GM19023 (cell line): ENCODE results near the gene ZBTB37.
"Not testable (repeated sequence)": the region's sequence is repeated elsewhere in the genome, so short reads cannot be mapped to it uniquely, and the experiment has no call there.

Source experiments
- ATAC-seq: cut with Tn5 transposase; IDR thresholded peaks from one replicate; pipeline ENCODE4 v1.9.1; 2021; ENCODE audit warnings: mild to moderate bottlenecking, moderate library complexity; ENCODE audit not compliant: unreplicated experiment

ZBTB37 gene

DNA sequence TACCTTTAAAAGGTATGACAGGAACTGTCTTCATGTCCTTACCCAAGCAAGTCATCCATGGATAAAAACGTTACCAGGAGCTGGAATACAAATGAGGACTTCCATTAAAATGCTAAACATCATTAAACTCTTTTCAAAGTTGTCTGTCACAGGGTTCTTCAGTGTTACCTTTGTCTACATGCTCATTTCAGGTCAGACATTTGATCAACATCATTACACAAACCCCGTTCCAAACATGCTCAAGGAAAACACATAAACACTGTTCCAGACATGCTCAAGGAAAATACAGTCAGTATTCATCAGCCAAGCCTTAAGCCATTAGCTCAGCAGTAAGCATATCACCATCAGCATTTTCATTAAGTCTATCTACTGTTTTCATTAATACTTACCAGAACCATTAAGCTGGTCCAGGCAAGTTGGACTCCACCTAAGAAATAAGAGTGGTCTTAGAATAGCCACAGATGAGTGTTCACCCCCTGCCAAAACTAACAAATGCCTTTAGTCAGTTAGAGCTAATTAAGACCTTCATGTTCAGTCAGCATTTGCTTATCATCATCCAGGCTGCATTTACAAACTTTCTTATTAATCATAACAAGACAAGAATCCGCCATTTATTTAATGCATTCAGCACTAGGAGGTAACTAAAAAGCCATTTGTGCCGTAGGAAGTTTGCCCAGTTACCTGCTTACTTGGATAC is 2.6 kb upstream of the ZBTB37 start:
- ATAC-seq: no peak

DNA sequence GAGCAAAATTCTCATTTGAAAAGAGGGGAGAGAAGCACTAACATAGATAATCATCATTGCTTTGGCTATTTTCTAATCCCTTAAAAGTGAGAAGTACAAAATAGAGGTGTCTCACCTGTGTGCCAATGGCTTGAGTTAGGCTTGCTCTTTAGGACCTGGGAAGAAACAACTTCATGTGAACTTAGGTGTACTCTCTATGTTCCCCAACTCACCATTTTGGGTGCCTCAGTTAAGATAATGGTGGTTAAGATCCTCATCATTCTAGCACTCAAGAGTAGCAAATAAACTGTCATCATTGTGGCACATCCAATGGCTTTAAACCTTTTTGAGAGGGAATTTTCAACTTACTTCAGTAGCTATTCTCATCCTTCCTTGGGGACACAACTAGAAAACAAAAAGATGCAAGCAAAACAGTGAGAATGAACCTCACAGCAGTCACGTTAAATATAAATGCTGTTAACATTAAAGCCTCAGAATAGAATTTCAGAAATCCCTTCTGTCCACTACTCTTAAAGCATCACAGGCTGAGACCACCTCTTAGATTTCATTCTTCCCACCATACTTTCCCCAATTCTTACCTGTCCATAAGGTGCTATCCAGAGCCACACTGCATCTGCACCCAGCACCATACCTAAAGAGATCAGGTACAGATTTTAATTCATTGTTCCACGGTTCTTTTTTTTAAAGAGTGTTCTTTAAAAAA is 1.6 kb upstream of the ZBTB37 start:
- no peak for ATAC-seq

DNA sequence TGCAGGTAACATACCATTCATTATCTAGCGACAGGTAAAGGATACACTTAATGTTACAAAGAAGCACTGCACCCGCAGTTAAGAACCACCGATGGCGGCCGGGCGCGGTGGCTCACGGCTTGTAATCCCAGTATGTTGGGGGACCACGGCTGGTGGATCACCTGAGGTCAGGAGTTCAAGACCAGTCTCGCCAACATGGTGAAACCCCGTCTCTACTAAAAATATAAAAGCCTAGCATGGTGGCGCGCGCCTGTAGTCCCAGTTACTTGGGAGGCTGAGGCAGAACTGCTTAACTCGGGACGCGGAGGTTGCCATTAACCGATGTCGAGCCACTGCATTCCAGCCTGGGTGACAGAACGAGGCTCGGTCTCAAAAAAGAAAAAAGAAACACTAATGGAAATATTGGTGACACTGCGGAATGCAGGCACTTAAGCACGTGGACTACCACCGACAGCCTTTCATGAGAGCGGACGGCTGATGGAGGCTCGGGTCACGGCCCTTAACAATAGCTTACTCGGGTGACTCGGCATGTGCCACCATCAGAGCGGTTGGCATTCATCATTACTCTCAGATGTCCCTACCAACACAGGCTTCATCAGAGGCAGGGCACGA is 933 bp upstream of the ZBTB37 start:
- ATAC-seq: no peak

GRCh38 chr1:173867753-173868265 is 371 bp upstream of the ZBTB37 start, which contains the start of gene GAS5:
Gene GAS5, minus strand, starts transcription at chr1:173867989.
- ATAC-seq: peak; percentile 67

DNA sequence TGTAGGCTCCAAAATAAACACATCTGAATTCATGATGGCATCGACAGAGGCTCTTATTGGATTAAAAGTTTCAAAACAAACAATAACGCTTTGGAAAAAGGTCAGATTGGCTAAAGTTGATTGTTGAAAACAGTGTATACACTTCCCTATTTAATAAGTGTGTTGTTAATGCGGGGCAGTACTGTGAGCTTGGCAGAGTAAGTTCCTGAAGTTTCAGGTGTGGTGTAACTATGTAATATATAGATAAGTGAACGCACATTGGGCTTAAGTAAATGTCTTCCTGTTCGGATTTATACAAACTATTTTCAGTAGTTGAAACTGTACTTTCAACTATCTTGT is 810 bp downstream of the ZBTB37 start:
- ATAC-seq: no peak

DNA sequence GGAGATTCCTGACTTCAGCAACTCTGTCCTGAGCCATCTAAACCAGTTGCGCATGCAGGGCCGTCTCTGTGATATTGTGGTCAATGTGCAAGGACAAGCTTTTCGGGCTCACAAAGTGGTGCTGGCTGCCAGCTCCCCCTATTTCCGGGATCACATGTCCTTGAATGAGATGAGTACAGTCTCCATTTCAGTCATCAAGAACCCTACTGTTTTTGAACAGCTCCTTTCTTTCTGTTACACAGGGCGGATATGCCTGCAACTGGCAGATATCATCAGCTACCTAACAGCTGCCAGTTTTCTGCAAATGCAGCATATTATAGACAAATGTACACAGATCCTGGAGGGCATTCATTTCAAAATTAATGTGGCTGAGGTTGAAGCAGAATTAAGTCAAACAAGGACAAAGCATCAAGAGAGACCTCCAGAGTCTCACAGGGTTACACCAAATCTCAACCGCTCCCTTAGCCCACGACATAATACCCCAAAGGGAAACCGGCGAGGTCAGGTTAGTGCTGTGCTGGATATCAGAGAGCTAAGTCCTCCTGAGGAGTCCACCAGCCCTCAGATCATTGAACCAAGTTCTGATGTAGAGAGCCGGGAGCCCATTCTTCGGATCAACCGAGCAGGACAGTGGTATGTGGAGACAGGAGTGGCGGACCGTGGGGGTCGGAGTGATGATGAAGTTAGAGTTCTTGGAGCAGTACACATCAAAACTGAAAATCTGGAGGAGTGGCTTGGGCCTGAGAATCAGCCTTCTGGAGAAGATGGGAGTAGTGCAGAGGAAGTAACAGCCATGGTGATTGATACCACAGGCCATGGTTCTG is 2.3 kb downstream of the ZBTB37 start:
- no peak for ATAC-seq

DNA sequence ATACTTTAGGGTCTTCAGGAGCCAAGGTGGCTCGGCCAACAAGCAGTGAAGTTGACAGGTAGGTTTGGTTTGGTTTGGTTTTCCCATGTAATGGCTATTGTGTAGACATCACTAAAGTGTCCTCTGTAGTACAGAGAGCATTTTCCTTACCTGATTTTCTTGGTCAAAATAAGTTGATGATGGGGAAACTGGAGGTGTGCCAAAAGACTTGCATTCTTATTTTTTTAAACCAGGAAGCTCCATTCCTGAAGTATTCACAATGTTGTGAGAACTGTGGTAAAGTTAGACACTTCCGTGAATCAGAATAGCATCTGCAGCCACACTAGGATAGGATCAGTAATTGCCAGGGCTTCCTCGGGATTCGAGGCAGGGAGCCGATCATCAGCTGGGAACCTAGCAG is 2.9 kb downstream of the ZBTB37 start:
- ATAC-seq: no peak

DNA sequence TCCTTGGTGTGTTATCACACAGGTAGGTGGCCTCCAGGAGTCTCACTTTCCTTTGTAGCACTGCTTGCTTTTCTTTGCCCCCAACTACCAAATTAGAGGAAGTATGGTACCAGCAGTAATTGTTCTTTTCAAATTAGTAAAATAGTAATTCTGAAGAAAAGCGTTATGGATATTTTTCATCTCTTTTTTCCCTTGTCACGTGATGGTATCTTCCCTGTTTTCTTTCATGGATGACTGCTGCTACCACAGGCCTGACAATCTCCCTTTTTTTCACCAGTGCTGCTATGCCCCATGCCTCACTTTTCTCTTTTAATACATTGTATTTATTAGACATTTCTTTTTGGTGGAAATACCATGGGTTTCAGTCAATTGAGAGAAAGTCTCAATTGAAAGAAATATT is 3.3 kb downstream of the ZBTB37 start:
- ATAC-seq: no peak

DNA sequence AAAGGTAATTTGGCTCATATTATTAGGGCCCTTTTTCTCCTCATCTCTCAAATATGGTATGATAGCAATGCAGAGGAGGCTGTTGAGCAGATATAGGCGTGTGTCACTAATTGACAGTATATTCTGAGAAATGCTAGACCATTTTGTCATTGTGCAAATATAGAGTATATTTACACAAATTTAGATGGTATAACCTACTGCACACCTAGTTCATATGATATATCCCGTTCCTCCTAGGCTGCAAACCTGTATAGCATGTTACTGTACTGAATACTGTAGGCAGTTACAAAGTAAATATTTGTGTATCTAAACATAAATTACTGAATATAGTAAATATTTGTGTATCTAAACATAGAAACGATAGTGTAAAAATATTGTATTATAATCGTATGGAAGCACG is 8.6 kb downstream of the ZBTB37 start:
- no peak for ATAC-seq

DNA sequence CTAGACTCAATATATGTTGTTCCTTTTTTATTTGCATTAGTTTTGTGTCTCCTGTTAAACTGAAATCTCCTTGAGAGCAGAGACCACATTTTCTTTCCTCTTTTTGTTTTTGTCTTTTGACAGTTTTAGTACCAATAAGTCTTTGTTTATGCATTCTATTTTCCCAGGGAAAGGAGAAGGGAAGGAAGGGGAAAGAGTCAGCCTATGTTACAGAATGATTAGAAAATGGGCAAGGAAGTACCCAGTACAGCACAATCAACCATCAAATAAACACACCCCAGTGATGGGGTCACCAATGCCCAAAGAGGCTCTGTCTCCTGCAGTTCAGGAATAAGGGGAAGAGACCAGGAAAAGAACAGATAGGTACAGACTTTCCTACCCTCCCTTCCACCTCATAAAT is 10.1 kb downstream of the ZBTB37 start:
- no peak for ATAC-seq

DNA sequence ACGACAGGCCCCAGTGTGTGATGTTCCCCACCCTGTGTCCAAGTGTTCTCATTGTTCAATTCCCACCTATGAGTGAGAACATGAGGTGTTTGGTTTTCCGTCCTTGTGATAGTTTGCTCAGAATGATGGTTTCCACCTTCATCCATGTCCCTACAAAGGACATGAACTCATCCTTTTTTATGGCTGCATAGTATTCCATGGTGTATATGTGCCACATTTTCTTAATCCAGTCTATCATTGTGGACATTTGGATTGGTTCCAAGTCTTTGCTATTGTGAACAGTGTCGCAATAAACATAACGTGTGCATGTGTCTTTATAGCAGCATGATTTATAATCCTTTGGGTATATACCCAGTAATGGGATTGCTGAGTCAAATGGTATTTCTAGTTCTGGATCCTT is 12.9 kb downstream of the ZBTB37 start:
- ATAC-seq: not testable (repeated sequence)

- ATAC-seq: no peak
Measured at GRCh38 chr1:173884701-173885100, 16.5 kb downstream of the ZBTB37 start.

- no peak for ATAC-seq
Measured at GRCh38 chr1:173886746-173887611, 18.8 kb downstream of the ZBTB37 start.

DNA sequence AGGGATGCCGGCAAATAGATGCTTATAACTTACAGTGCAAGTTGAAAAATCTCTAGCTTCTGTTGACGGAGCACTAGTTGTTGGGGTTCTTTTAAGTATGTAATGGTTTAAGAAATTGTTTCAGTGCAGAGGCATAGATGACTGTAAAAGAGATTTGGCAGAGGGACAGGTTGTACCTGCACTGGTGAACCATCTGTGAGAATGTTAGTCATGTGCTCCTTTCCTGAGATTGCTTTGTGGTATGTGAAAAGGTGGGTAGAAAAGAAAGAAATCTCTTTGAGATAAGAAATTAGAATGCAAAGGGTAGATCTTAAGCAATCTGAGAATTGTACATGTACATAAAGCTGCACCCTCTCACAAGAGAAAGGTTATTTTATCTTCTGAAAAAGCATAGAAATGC is 19.4 kb downstream of the ZBTB37 start:
- no peak for ATAC-seq

DNA sequence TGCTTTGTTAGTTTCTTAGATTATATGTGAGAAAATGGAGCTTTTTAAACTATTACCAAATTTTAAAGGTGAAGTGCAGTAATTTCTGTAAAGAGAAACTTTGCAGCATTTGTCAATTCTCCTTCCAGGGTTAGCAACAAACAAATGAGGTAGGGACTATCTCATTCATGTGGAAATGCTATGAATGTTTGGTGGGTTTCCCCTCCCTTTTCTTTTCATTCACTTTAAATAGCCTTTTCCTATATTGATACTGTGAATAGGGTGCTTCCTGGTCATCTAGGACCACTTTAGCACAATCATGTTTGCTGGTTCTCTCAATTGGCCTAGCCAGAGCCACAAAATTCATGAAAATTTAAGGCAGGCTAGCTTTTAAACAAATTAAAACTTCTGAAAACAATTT is 20.6 kb downstream of the ZBTB37 start:
- no peak for ATAC-seq

GRCh38 chr1:173889885-173890284 is 21.7 kb downstream of the ZBTB37 start:
- ATAC-seq: no peak

DNA sequence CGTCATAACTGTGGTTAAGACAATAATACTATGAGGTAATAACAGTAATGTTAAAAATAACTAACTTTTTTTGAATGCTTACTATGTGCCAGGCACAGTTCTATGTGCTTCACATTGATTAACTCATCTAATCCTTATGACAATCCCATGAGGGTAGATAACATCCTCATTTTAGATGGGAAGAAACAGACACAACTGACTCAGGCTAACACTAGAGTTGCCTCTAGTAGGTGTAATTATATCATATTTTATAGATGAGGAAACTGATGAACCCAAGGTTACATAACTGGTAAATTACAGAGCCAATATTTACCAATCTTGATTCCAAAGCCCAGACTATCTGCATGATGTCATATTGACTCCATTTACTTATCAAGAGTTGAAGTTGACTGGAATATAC is 25.4 kb downstream of the ZBTB37 start:
- no peak for ATAC-seq

GRCh38 chr1:173894189-173894588 is 26.0 kb downstream of the ZBTB37 start:
- no peak for ATAC-seq

- no peak for ATAC-seq
Measured at GRCh38 chr1:173900427-173900826, 32.2 kb downstream of the ZBTB37 start.

- ATAC-seq: no peak
Measured at GRCh38 chr1:173900992-173901391, 32.8 kb downstream of the ZBTB37 start.
